PC-3 (cell line): ENCODE results near the gene MS4A6E. TPM values are rescaled to one million over a fixed set of nuclear protein-coding genes. Genes with fewer than 3 reads are reported as not detected.

Source experiments
- ATAC-seq: fragments of 200-7000 bp; cut with Tn5 transposase; 2 replicates; pipeline ENCODE4 v1.9.1; 2020; ENCODE audit warnings: mild to moderate bottlenecking, moderate library complexity
- BruUV-seq: library from RNA; stranded (reverse); fragments of 400-500 nt; replicated peaks from 2 replicates; lab custom pipeline; 2021; lab: Mats Ljungman, UMichigan
- CTCF ChIA-PET: fragments of 300-600 bp; sonication (Branson Sonifier 250); formaldehyde crosslinking; loops from one replicate; lab custom pipeline; 2022; ENCODE audit warnings: antibody characterized with exemption; lab: Charles Lee
- POLR2A ChIA-PET: fragments of 300-600 bp; sonication (Branson Sonifier 250); formaldehyde crosslinking; loops from one replicate; lab custom pipeline; 2022; ENCODE audit warnings: antibody characterized with exemption; ENCODE audit not compliant: unreplicated experiment; lab: Charles Lee
- DNase-seq: peaks from one replicate; pipeline ENCODE4 v3.0.0-alpha.2; 2015
- H2AFZ ChIP-seq: fragments of 300-600 bp; sonication (generic); 2 replicates; pipeline ENCODE4 v1.6.0; 2016; ENCODE audit warnings: antibody characterized with exemption, low read length
- H3F3A ChIP-seq: fragments of 300-600 bp; sonication (generic); one replicate; pipeline ENCODE4 v1.6.0; 2017; ENCODE audit warnings: antibody characterized with exemption, low read length, control low read depth, mild to moderate bottlenecking; ENCODE audit not compliant: unreplicated experiment
- H3K27ac ChIP-seq: fragments of 300-600 bp; sonication (generic); 2 replicates; pipeline ENCODE4 v1.5.1; 2016; ENCODE audit warnings: mild to moderate bottlenecking, low read length
- H3K27me3 ChIP-seq: fragments of 300-600 bp; sonication (generic); 2 replicates; pipeline ENCODE4 v1.6.1; 2016; ENCODE audit warnings: low read length, mixed read lengths
- H3K36me3 ChIP-seq: fragments of 300-600 bp; sonication (generic); 2 replicates; pipeline ENCODE4 v1.6.1; 2016; ENCODE audit warnings: low read depth, mixed run types, low read length, mixed read lengths
- H3K4me1 ChIP-seq: fragments of 300-600 bp; sonication (generic); 2 replicates; pipeline ENCODE4 v1.5.1; 2016; ENCODE audit warnings: low read length; ENCODE audit not compliant: insufficient read depth
- H3K4me2 ChIP-seq: fragments of 300-600 bp; sonication (generic); 2 replicates; pipeline ENCODE4 v1.6.0; 2016; ENCODE audit warnings: low read length
- H3K4me3 ChIP-seq: fragments of 300-600 bp; sonication (generic); 2 replicates; pipeline ENCODE4 v1.5.1; 2016; ENCODE audit warnings: mild to moderate bottlenecking, low read length, mixed read lengths
- H3K79me2 ChIP-seq: fragments of 300-600 bp; sonication (generic); 2 replicates; pipeline ENCODE4 v1.6.1; 2017; ENCODE audit warnings: low read length, mixed read lengths
- H3K9ac ChIP-seq: fragments of 300-600 bp; sonication (generic); 2 replicates; pipeline ENCODE4 v1.6.0; 2016; ENCODE audit warnings: mild to moderate bottlenecking, low read length
- H3K9me2 ChIP-seq: fragments of 300-600 bp; sonication (generic); replicated peaks from 2 replicates; pipeline ENCODE4 v1.6.1; 2016; ENCODE audit warnings: mixed run types, low read length, mixed read lengths
- H3K9me3 ChIP-seq: fragments of 300-600 bp; sonication (generic); 2 replicates; pipeline ENCODE4 v1.6.1; 2016; ENCODE audit warnings: low read length, mixed read lengths
- H4K20me1 ChIP-seq: fragments of 300-600 bp; sonication (generic); 2 replicates; pipeline ENCODE4 v1.6.1; 2016; ENCODE audit warnings: low read length, mixed read lengths
- EZH2 ChIP-seq: fragments of 300-600 bp; sonication (generic); IDR thresholded peaks from one replicate; pipeline ENCODE4 v1.6.1; 2017; ENCODE audit warnings: antibody characterized with exemption, mild to moderate bottlenecking, low read length; ENCODE audit not compliant: unreplicated experiment
- EZH2phosphoT487 ChIP-seq: fragments of 300-600 bp; sonication (generic); IDR thresholded peaks from 2 replicates; pipeline ENCODE4 v1.6.1; 2018; ENCODE audit warnings: mild to moderate bottlenecking, antibody characterized with exemption, low read length, borderline replicate concordance
- intact Hi-C: fragments of 100-400 bp; cut with micrococcal nuclease; formaldehyde crosslinking; loops from 2 replicates; pipeline ENCODE4 v1.9.0; 2023
- total RNA-seq: library from RNA; depleted of rRNA; stranded (reverse); fragments of >200 nt; gene quantifications from 2 replicates; pipeline ENCODE4 v1.2.3, GENCODE V29; 2014
- TF ChIP-seq, protein P1 (sequence below): fragments of 300-600 bp; sonication (generic); conservative IDR thresholded peaks from 2 replicates; pipeline ENCODE4 v1.5.1; 2017; ENCODE audit warnings: antibody characterized with exemption, low read depth, mild to moderate bottlenecking, low read length

MS4A6E gene
- total RNA-seq, 1 experiment from 2014 or later = not detected

DNA sequence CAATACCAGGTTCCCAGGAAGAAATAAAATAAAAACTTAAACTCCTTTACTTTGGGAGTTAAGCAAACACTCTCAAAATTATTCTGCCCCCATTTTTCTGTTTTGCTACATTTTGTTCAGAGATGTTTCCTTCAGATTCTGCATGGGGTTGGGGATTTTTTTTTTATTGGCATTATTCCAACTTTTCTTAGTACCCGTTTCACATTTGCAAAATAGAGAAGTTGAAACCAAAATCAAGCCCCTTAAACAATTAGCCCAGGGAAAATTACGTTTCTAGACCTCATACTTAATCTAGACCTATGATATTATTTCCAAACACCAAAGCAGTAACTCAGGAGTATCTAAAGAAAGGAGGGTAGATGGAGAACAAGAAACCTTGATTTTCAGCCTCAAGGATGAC, 30.7 kb downstream of the MS4A6E start:
- no peaks in the 10 kb centered on the region for H3K27me3 ChIP-seq
- H3K9me2 ChIP-seq = no peaks in the 10 kb centered on the region
- H3F3A ChIP-seq = no peaks in the 10 kb centered on the region
- no peak overlapping the region for H3K4me3 ChIP-seq
- POLR2A ChIA-PET = no interaction called here
- BruUV-seq = no TSS peak
- no peaks in the 10 kb centered on the region for H3K79me2 ChIP-seq
- DNase-seq (no peak), ATAC-seq (no peak)
- no peak overlapping the region for H2AFZ ChIP-seq
- no peaks in the 10 kb centered on the region for H3K36me3 ChIP-seq
- H3K4me2 ChIP-seq = no peak overlapping the region
- CTCF ChIA-PET = no interaction called here
- intact Hi-C loops = no loop called here
- H3K9me3 ChIP-seq = no peaks in the 10 kb centered on the region
- no peak overlapping the region for H3K27ac ChIP-seq
- TF ChIP-seq EZH2 (no peak), EZH2phosphoT487 (no peak)
- TF ChIP-seq, protein P1, sequence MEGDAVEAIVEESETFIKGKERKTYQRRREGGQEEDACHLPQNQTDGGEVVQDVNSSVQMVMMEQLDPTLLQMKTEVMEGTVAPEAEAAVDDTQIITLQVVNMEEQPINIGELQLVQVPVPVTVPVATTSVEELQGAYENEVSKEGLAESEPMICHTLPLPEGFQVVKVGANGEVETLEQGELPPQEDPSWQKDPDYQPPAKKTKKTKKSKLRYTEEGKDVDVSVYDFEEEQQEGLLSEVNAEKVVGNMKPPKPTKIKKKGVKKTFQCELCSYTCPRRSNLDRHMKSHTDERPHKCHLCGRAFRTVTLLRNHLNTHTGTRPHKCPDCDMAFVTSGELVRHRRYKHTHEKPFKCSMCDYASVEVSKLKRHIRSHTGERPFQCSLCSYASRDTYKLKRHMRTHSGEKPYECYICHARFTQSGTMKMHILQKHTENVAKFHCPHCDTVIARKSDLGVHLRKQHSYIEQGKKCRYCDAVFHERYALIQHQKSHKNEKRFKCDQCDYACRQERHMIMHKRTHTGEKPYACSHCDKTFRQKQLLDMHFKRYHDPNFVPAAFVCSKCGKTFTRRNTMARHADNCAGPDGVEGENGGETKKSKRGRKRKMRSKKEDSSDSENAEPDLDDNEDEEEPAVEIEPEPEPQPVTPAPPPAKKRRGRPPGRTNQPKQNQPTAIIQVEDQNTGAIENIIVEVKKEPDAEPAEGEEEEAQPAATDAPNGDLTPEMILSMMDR = no peak
- H3K9ac ChIP-seq = no peak overlapping the region
- no peaks in the 10 kb centered on the region for H4K20me1 ChIP-seq
- H3K4me1 ChIP-seq = no peaks in the 10 kb centered on the region

DNA sequence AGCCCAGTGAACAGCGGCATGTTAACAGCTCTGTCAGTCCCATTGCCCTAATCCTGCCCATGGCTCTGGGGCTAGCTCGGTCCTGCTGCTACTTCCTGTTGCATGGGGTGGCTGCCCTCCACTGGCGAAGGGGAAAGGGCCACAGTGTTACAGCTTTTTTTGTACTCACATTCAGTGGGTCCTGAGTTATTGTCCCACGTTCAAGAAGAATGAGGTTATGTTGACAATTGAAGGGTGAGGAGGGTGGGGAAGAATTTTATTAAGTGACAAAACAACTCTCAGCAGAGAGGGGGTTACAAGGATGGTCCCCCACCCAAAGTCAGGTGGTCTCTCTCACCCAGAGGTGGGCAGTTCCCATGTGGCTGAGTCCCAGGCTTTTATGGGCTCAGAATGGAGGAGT, 33.6 kb downstream of the MS4A6E start:
- H3K4me1 ChIP-seq = no peaks in the 10 kb centered on the region; the same call in 1 of the 2 replicates
- no peak for ATAC-seq
- no peaks in the 10 kb centered on the region for H3F3A ChIP-seq
- CTCF ChIA-PET = no interaction called here
- H3K36me3 ChIP-seq = no peaks in the 10 kb centered on the region
- H3K9ac ChIP-seq = no peak overlapping the region
- BruUV-seq = no TSS peak
- H3K4me3 ChIP-seq = no peak overlapping the region
- POLR2A ChIA-PET = no interaction called here
- TF ChIP-seq EZH2phosphoT487 (no peak), EZH2 (no peak)
- TF ChIP-seq, protein P1 = no peak
- no peak for DNase-seq
- H3K9me2 ChIP-seq = no peaks in the 10 kb centered on the region
- H3K4me2 ChIP-seq = no peak overlapping the region
- H3K27ac ChIP-seq = no peak overlapping the region
- no peaks in the 10 kb centered on the region for H3K9me3 ChIP-seq
- H4K20me1 ChIP-seq = no peaks in the 10 kb centered on the region
- H3K79me2 ChIP-seq = no peaks in the 10 kb centered on the region
- H2AFZ ChIP-seq = no peak overlapping the region
- intact Hi-C loops = no loop called here
- H3K27me3 ChIP-seq = peaks cover 9% of the 10 kb centered on the region; the same call in 1 of the 2 replicates

DNA sequence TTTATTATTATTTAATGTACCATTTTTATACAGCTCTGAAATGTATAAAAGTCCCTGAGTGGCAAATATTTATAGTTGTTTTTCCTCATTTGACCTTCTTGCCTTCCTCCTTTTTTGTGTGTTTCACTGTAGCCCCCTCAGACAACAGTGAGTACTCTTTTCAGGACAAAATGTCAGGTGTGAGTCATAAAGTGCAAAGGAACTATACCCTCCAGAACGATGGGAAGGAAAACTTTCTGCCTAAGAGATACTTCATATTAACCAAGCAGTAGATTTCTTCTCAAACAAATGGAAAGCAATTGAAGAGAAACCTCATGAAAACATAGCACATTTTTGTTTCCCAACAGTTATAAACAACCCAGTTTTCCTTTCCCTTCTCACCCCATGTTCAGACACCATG, 35.2 kb downstream of the MS4A6E start:
- no peaks in the 10 kb centered on the region; the same call in 1 of the 2 replicates for H3K4me1 ChIP-seq
- POLR2A ChIA-PET = no interaction called here
- H3K27me3 ChIP-seq = peaks cover 9% of the 10 kb centered on the region; the same call in 1 of the 2 replicates
- no peaks in the 10 kb centered on the region for H3K36me3 ChIP-seq
- no peak for ATAC-seq
- intact Hi-C loops = no loop called here
- no TSS peak for BruUV-seq
- no peaks in the 10 kb centered on the region for H3F3A ChIP-seq
- H3K9ac ChIP-seq = no peak overlapping the region
- H3K4me3 ChIP-seq = no peak overlapping the region
- H3K9me2 ChIP-seq = no peaks in the 10 kb centered on the region
- H3K79me2 ChIP-seq = no peaks in the 10 kb centered on the region
- CTCF ChIA-PET = interaction anchor here (0.6 kb wide), 1 partner anchor 111 kb away, joined by 3 read pairs; no protein-coding TSS in a partner anchor
- no peak overlapping the region for H3K27ac ChIP-seq
- H2AFZ ChIP-seq = no peak overlapping the region
- TF ChIP-seq EZH2 (no peak), EZH2phosphoT487 (no peak)
- TF ChIP-seq, protein P1 = no peak
- no peak for DNase-seq
- H3K9me3 ChIP-seq = no peaks in the 10 kb centered on the region
- H4K20me1 ChIP-seq = no peaks in the 10 kb centered on the region
- no peak overlapping the region for H3K4me2 ChIP-seq
